Nephron (organoid): ENCODE results near the gene ADAMTS2.

Source experiments
- H3K27ac Mint-ChIP-seq, 3 experiments: 2 replicates each; pipeline ENCODE4 v1.8.0; 2020; ENCODE audit warnings: mixed read lengths in 3 of 3, mild to moderate bottlenecking in 2 of 3, moderate library complexity in 1 of 3
- H3K27me3 Mint-ChIP-seq: 2 replicates; pipeline ENCODE4 v1.8.0; 2021; ENCODE audit warnings: low read depth, mild to moderate bottlenecking, moderate library complexity, mixed read lengths
- H3K36me3 Mint-ChIP-seq: 2 replicates; pipeline ENCODE4 v1.8.0; 2020; ENCODE audit warnings: low read depth, mixed read lengths
- H3K4me1 Mint-ChIP-seq: 2 replicates; pipeline ENCODE4 v1.8.0; 2020; ENCODE audit warnings: mixed read lengths
- H3K4me3 Mint-ChIP-seq, 3 experiments: 2 replicates each; pipeline ENCODE4 v1.8.0; 2020; ENCODE audit warnings: mild to moderate bottlenecking in 3 of 3, mixed read lengths in 3 of 3, moderate library complexity in 2 of 3
- H3K9me3 Mint-ChIP-seq: 2 replicates; pipeline ENCODE4 v1.8.0; 2020; ENCODE audit warnings: mixed read lengths
- CTCF ChIP-seq, 3 experiments: fragments of 200-600 bp; sonication (generic); IDR thresholded peaks; one replicate each; pipeline ENCODE4 v1.5.0; 2021; ENCODE audit warnings: antibody characterized with exemption in 3 of 3; ENCODE audit not compliant: unreplicated experiment in 3 of 3

ADAMTS2 gene

GRCh38 chr5:179167871-179168451, 177.3 kb downstream of the ADAMTS2 start:
- Mint-ChIP-seq H3K9me3 (peaks cover 6% of the 10 kb centered on the region), H3K27me3 (no peaks in the 10 kb centered on the region), H3K4me3 (peak overlapping the region in 2 of 3 experiments; percentile 27 to 33), H3K4me1 (peaks cover 31% of the 10 kb centered on the region), H3K27ac (peak overlapping the region in 1 of 3 experiments; percentile 27), H3K36me3 (no peaks in the 10 kb centered on the region)
- no peak for TF ChIP-seq CTCF (IDR thresholded peaks at IDR 0.05; ENCODE audit: unreplicated experiment in 3 of 3)

GRCh38 chr5:179166886-179167841, 178.1 kb downstream of the ADAMTS2 start:
- Mint-ChIP-seq H3K4me3 (peak overlapping the region; percentile 33 to 67 (median 51)), H3K27me3 (no peaks in the 10 kb centered on the region)

GRCh38 chr5:179166171-179166885, 178.9 kb downstream of the ADAMTS2 start:
- H3K9me3 Mint-ChIP-seq = peaks cover 9% of the 10 kb centered on the region
- H3K36me3 Mint-ChIP-seq = no peaks in the 10 kb centered on the region
- H3K27me3 Mint-ChIP-seq = no peaks in the 10 kb centered on the region
- H3K27ac Mint-ChIP-seq = no peak overlapping the region
- no peak for TF ChIP-seq CTCF (IDR thresholded peaks at IDR 0.05; ENCODE audit: unreplicated experiment in 3 of 3)
- H3K4me1 Mint-ChIP-seq = peaks cover 31% of the 10 kb centered on the region
- no peak overlapping the region for H3K4me3 Mint-ChIP-seq

More at GRCh38 chr5:179166886-179167841, 178.1 kb downstream of the ADAMTS2 start:
- Mint-ChIP-seq H3K36me3 (no peaks in the 10 kb centered on the region), H3K27ac (peak overlapping the region in 2 of 3 experiments; percentile 27 to 46), H3K9me3 (peaks cover 6% of the 10 kb centered on the region), H3K4me1 (peaks cover 31% of the 10 kb centered on the region)
- TF ChIP-seq CTCF (IDR thresholded peaks at IDR 0.05; ENCODE audit: unreplicated experiment in 3 of 3) = peak; percentile 98 to 99 (median 99)

- Mint-ChIP-seq H3K36me3 (no peaks in the 10 kb centered on the region), H3K27me3 (no peaks in the 10 kb centered on the region), H3K9me3 (peaks cover 14% of the 10 kb centered on the region), H3K27ac (no peak overlapping the region), H3K4me1 (peaks cover 27% of the 10 kb centered on the region), H3K4me3 (no peak overlapping the region)
- TF ChIP-seq CTCF (IDR thresholded peaks at IDR 0.05; ENCODE audit: unreplicated experiment in 3 of 3) = no peak
Observed at GRCh38 chr5:179165421-179166170, 179.7 kb downstream of the ADAMTS2 start.
